Cardiac septum (tissue), 1 donor: Measurements from ENCODE around the gene MOB3B. TPM values are rescaled to one million over a fixed set of nuclear protein-coding genes. Genes with fewer than 3 reads are reported as not detected.

Experiments
- DNase-seq: peaks from one replicate; pipeline ENCODE4 v3.0.0-alpha.2; 2020; ENCODE audit warnings: low spot score
- intact Hi-C: fragments of 100-400 bp; cut with DNase I; formaldehyde crosslinking; loops from one replicate; pipeline ENCODE4 v1.14.0; 2022
- total RNA-seq: library from RNA; stranded (reverse); fragmentation: NEBNext Ultra II Directional; extraction: Animal tissue kit (Norgen Biotek cat#: 25700); gene quantifications from one replicate; pipeline ENCODE4 v1.2.1, GENCODE V29; 2021
- donor health status: DM: no; HTN: no; CAD: no.

Gene MOB3B
- total RNA-seq, 1 donor from 2014 or later, result 0.51 TPM

DNA sequence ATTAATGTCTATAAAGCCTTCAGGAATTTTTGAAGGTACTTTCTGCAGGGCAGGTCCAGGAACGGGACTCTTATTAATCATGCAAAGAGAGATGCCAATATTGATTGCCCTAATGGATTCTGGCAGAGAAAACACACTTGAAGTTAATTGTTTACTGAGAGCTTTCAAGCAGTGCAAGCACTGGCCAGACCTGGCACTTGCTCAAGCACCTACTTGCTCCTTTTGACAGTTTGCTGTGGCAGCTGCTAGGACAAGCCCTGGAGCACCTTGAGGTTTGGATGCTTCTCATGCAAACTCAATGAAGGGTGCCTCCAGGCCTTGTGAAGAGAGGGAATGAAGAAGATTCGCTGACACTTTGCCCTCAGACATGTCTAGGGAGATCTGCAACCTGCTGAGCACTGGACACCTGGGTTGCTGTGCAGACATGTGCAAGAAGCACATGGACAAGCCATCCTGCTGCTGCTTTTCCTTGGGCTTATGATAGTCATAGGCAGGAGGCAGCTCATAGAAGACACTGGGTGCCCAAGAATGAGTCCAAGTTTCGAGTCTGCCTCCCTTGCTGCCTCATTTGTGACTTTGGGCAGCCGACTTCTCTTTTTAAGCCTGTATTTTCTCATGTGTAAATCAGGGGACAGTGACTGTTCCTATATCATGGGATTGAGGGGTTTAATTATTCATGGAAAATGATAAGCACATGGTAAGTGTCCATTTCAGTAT, 143.8 kb downstream of the MOB3B start:
- intact Hi-C loops, result no loop called here
- DNase-seq, result no peak

DNA sequence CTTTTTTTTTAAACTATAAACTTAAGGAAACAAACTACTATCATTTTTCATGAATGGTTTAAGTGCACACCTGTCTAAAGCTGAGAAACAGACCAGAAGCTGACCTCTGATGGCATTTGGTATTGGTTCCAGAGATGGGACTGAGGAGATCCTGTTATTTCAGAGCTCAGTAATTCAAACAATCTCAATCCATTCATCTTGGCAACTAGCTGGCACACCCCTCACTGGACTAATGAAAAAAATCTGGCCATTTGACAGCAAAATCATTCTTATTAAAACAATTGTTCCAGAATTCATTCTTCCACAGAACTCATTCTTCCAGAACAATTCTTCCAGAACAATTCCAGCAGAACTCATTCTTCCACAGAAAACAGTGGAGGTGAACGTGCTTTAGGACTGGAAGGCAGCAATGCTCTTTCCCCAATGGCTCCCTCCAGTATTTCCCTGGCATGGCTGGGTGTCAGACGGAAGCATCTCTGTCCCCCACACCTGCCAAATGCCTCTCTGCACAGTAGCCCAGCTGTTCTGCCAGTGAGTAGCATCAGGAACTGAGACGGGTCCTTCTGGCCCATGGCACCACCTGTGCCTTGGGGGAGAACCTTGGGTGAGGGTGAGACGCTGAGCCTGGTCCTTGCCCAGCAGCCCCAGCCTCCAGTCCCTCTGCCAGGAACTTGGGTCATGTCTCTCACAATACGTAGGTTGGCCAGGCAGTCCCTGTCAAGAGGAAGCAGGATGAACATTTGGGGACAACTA, 145.2 kb downstream of the MOB3B start:
- no peak for DNase-seq
- intact Hi-C loops, result no loop called here

DNA sequence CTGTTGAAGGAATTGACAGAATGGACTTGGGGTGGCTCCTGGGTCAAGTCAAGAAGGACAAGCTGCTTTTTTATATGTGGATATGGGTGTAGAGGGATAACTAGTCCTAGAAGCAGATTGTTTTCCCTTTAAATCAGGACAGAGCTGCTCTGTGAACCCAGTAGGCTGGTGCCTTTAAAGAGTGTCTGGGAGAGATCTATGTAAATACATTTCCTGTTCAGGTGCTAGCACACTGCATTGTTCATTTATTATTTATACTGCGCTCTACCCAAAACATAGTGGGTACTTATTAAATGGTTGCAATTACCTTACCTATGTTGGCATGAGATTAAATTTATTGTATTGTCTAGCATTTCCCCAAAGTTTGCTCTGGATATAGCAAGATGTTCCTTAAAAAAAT, 146.1 kb downstream of the MOB3B start:
- no peak for DNase-seq
- intact Hi-C loops, result no loop called here

DNA sequence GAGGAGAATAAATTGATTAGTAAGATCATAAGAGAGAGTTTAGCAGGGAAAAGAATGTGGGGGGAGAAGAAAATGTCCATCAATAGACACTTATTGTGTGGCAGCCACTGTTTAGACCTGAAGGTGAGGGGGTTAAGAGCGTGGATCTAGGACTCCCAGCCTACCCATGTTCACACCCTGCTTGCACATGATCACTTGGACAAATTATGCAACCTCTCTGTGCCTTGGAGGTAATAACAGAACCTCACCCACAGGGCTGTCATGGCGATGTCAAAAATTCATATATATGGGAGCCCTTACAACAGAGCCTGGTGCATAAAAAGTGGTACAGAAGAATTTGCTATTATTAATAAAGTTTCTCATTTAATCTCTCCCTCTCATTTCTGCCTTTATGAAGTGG, 146.6 kb downstream of the MOB3B start:
- intact Hi-C loops, result no loop called here
- no peak for DNase-seq

DNA sequence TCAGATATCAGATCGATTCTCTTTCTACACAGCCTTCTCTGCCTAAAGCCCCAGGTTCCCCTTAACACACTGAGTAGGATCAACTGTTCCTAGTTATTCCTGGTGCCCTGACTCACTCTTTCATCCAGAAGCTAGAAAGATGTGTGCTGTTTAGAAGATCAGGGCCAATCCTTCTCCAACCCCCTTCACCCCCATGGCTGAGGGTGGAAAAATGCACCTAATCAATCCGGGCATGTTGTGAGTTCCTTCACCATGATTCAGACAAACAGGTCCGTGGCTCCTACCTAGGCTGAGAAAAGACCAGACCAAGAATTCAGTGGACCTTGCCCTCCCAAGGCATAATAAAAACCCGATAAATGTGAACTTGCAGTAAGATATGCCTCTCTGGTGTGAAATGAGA, 147.3 kb downstream of the MOB3B start:
- intact Hi-C loops, result no loop called here
- DNase-seq, result no peak

DNA sequence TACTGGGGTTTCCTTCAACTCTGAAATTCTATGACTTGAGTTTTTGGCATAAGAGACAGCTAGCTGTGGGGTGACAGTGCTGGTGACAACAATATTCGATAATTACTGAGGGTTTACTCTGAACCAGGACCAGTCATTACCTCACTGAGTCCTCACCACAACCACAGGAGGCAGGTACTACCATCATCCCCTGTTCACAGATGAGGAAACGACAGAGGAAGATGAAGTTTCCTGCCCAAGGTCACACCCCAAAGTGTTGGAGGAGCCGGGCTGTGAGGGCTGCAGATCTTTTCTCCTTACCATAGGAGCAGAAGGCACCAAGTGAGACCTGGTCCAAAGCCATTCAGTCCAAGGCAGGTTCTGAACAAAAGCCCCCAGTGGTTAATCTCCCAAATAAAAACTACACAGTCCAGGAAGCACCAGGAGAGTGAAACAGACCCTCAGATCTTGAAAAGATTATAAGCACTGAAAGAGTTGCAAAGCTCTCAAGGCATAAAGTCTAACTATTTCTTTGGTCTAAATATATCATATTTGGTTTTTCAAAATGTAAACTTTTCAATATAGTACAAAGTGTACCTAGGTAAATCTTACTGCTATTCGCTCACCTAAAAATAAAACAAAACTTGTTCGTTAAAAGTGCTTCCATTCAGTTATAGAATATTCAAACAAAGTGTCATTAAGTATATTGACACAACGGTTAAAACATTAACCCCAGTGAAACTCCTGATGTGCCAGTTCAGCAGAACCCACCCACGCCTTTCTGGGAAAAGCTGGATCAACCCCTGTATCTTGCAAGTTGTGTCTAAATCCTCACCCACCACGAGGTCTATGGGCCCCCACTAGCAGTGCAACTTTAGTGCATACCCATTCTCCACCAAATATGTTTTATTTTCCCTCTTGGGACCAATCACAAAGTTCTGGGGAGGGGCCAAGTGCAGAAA, 150.0 kb downstream of the MOB3B start:
- no peak for DNase-seq
- intact Hi-C loops, result no loop called here

DNA sequence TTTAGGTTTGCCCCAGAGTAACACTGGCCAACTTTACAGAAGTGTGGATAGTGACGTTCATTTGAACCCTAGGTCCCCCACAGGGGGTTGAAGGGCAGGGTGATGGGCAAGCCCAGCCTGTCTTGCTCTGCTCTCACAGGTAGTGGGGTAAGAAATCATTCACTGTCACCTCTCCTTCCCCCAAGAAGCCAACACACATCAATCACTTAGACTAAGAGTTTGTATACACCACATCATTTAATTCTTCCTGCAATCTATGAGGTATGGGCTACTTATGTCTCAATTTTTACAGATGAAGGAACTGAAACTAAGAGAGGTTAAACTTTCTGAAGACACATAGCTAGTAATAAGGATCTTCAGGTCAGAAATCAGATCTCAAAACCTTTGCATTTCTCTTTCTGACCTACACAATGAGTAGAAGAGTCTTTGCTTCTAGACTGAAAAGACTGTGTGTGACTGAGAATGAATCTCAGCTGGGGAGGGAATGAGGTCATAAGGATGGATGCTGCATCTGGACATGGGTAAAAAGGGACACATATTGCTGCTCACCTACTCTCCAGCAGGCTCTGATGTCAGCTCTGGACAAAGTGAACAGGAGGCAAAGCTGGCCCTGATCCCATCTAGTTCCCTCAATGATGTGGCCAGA, 151.7 kb downstream of the MOB3B start:
- intact Hi-C loops, result no loop called here
- DNase-seq, result no peak

DNA sequence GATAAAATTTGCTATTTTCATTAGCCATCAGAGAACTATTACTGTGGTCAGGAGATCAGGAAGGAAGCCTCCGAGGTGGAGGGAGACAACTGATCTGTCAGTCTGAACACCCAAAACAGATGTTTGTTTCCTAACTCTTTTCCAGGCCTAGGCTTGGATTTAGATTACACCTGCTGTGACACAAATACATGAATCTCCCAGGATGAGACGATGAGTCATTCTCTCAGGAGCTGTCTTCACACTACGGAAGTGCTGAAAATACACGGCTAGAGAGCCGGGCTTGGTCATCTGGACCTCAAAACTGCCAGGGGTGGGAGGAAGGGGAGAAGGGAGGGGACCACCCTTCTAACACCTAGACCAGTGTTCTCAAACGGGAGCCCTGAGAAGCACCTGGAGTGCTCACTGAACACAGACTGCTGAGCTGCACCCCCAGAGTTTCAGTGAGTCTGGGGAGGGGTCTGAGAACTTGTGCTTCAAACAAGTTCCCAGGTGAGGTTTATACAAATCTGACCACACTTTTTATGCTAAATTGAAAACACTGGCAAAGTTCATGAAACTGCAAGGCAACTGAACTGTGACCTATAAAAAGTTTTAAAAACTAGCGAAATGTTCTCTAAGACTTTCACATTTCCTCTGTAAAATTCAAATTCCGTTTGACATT, 152.3 kb downstream of the MOB3B start:
- intact Hi-C loops, result no loop called here
- no peak for DNase-seq

DNA sequence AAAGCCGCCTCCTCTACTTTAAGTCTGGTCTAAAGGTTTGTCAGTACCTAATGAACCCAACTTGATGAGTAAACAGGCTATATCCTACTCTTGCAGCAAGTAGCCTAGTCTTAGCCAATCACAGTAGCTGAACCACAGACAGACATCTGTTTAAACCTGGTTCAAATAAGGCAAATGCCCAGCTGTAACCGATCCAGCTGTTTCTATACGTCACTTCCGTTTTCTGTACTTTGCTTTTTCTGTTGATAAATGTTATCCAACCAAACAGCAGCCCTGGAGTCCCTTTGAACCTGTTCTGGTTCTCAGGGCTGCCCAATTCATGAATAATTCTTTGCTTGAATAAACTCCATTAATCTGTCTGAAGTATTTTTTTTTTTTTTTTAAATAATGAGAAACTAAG, 155.8 kb downstream of the MOB3B start:
- intact Hi-C loops, result no loop called here

DNA sequence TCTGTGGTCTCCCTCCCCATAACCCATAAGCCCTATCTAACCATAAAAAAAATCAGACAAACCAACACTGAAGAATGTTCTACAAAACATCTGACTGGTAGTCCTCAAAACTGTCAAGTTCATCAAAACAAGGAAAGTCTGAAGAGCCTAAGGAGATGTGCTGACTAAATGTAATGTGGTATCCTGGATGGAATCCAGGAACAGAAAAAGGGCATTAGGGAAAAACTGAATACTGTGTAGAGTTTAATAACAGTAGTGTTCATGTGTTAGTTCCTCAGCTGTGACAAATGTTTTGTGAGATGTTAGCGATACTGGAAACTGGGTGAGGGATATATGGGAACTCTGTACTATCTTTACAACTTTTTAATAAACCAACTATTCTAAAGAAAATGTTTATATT, 157.0 kb downstream of the MOB3B start:
- intact Hi-C loops, result no loop called here
- no peak for DNase-seq

More for the DNA sequence above, 155.8 kb downstream of the MOB3B start:
- no peak for DNase-seq

DNA sequence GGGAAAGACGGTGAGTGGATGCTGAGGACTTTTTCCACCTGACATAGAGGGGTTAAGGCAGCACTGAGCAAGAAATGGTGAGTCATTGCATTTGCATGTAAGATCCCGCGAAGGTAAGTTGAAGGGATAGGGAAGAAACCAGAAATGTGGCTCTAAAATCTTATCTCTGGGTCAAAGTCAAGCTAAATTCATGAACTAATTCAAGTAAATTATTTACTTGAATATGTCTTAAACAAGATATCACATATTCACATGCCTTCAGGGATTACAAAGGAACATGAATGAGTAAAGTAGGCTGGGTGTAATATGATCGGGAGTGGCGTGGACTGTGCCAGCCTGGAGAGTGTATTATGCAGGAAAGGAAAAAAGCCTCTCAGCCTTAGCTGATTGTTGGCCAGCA, 158.2 kb downstream of the MOB3B start:
- intact Hi-C loops, result no loop called here

DNA sequence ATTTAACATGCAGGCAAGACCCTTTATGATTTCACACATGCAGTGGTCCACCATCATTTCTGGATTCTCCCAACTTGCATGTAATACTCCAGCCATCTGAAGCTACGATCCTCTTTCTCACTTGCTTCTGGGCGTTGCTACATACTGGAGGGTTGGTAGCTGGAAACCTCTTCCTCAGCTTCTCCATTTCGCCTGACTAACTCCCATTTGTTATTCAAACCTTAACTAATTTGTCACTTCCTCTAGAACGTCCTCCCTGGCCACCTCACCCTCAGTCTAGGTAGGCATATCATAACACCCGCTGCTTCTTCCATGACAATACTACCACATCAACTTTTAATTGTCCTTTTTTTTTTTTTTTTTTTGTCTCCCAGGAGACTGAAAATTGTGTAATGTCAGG, 160.0 kb downstream of the MOB3B start:
- DNase-seq, result no peak
- intact Hi-C loops, result no loop called here

More for the DNA sequence above, 158.2 kb downstream of the MOB3B start:
- DNase-seq, result no peak

DNA sequence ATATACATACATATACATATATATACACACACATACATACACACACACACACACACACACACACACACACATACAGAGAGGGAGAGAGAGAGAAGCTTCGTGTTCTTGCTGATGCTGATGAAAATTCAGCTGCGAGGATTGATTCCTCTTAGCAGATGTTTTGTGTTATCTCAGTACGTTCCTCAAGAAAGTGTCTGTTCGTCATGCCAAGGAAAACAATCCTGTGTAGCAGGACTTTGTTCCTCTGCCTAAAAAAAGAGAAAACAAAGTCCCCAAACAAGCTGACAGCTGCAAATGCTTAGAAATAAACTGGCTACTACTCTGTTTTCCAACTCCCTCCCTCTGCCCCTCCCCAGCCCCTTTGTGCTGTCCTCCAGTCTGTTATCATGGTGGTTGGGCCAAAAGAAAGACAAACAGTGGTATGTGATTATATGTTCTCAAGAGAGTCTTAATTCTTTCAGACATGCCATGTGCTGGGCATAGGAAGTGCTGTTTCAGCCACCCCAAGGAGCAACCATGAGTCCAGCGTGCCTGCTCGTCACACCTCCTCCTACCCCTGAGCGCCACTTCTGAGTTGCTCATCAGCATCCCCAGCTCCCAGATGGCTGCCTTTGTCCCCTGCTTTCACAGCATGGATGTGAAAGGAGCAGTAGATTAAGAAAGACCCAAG, 161.2 kb downstream of the MOB3B start:
- intact Hi-C loops, result no loop called here

DNA sequence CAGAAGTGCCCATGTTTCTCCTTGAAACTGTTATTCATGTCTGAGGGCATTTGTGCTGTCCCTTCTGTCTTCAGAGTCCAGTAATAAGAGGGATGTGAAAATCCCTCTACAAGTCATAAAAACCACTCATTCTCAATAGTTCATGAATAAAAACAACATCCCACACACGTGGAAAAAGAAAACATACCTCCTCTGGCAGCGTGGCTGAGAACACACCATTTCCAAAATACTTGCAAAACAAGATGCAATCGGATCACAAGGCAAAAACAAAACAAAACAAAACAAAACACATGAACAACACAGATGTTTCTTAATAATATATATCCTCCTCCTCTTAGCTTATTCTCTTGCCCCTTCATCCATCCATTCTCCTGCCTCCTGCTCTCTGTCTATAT, 161.7 kb downstream of the MOB3B start:
- intact Hi-C loops, result no loop called here
- no peak for DNase-seq

More for the DNA sequence above, 161.2 kb downstream of the MOB3B start:
- DNase-seq, result no peak

DNA sequence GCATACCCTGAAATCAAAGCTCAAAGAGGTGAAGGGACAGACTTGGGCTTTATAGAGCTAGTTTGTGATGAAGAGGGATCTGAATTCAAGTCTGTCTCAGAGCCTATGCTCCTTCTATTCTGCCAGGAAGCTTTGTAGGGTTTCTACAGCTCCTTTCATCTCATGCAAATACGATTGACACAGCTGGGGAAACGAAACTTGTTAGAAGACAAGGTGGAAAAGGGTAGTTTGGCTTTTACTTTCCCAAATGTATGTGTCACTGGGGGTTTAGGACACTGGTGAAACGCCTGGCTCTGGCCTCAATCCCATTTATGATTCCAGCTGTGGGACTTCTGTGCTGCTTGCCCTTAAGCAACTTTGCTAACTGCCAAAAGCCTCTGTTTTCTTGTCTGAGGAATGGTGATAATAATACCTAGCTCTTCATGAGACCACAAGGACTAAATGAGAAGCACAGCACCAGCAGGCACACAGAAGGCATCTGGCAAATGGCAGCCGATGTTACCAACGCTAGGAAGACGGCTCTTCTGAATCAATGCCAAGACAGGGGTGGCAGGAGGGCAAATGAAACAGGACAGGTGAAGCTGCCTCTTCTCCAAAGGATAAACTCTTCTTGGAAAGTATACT, 162.3 kb downstream of the MOB3B start:
- intact Hi-C loops, result no loop called here
- DNase-seq, result no peak

DNA sequence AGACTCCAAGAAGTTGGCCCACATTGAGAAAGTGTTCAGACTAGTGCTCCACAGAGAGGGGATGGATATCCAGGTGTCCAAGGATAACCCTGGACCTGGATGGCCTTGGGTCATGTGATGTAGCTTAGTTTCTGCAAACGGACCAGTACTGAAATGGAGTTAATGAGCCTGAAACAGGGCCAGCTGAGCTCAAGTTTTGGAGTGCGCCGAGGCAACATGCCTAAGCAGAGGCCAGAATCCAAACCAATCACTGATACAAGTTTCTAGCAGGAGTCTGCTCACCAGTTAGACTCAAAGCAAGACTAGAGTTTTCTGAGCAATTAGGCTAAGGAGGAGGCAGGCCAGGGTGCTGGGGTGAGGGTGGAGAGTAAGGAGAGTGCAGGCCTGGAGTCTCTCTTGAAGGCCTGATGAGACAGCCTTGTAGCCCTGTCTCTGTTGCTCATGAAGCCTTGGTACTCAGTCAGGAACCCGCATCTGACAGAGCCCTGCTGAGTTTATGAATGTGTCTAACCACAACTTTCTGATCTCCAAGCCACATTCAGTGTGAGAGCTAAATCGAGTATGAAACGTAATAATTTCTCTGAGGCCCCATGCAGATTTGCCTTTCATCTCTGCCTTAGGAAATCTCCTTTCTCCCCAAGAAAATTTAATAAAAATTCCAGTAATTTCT, 163.8 kb downstream of the MOB3B start:
- intact Hi-C loops, result no loop called here
- no peak for DNase-seq

DNA sequence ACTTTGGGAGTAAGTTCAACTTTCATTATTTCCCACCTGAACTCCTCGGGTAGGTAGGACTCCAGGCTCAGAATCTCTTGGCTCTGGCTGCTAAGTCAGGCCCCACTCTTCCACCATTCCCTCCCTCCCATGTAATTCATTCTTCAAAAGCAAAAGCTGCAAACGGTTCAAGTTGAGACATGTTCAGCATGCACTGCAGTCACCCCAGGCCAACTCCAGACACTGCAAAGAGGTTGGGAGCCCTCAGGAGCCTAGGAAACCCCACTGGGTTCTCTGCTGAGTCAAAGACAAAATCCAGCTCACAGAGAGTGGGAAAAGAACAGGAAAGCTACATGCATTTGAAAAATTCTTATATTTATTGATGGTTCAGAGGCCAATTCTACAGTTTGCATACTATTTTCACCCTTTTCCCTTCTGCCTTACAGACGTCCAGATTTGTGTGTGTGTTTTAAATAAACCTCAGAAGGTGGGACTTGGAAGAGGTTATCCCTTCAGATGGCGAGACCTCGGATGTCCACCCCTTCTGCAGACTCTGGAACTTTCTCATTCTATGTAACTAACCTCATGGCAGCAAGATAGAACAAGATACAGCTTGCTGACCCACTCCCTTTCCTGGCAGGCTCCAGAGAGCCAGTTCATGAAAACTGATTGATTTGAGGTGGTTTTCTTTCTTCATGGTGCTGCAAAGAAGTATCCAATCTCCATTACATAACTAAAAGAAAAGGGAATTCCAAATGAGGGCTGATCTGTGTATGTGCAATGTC, 167.0 kb downstream of the MOB3B start:
- intact Hi-C loops, result no loop called here
- no peak for DNase-seq
